Stimulated activated CD8-positive, alpha-beta memory T cell treated with anti-CD3 and anti-CD28 coated beads, Interleukin-7, amount 100 ng/mL, for 48 hours (primary cell): ENCODE results near the gene HM13.
"Not testable (repeated sequence)": the region's sequence is repeated elsewhere in the genome, so short reads cannot be mapped to it uniquely, and the experiment has no call there.

Experiments used
- DNase-seq, 2 donors: peaks; one replicate each; pipeline ENCODE4 v3.0.0-alpha.2; 2020; ENCODE audit warnings: low read depth in 1 of 2; ENCODE audit errors: extremely low read depth in 1 of 2

Gene HM13

DNA sequence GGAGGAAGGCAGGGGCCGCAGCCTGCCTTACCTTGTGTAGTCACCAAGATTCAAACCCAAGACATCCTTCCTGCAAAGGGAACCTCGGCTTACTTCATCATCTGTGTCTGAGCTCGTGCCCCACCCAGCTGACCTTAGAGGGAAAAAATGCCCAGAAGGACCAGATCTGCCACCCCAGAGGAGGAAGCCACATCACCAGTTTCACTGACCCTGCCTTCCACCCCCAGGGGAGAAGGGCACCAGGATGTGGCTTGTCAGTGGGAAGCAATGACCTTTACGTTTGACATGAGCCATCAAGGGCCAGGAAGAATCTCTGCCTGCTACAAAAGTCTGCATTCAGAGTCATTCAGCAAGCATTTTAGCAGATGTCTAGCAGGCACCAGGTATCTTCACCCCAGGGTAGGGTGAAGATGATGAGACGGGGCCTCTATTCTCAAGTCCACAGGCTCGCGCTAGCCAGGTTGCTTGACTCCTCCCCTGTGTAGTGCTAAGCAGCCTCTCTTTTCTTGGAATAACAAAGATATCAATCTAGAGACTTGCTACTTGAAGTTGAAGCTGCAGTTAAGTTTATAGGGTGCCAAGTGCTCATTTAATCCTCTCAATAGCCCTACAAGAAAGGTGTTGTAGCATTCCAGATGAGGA, 28.1 kb downstream of the HM13 start:
- DNase-seq = peak in 1 of 2 donors; percentile 24

- DNase-seq = no peak
These were observed 28.7 kb downstream of the HM13 start for GRCh38 chr20:31542963-31543362.

DNA sequence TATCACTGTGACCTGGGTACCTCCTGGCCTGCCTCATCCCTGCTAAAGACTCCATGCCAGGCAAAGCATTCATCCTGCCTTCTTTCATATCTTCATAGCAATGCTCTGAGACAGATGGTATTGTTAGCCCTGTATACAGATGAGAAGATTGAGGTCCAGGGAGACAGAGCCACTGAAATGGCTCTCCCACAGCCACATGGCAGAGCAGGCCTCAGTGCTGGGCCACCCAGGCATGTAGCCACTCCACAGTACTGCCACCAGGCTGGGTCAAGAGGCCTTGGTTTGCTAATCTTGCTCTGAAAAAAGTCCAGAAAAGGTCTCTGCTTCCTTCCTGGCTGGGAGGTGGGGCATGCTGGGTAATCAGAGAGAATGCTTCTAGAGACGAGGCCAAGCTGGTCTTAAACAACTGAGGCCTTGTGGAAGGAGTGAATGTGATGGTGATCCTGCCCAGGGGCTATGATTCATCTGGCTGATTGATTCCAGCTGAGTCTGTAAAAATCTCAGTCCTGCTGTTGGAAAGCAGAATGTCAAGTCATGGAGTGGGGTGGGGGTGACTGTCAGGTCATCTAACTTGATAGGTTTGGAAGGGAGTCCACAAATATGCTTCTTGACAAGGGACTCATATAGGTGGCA, 29.8 kb downstream of the HM13 start:
- no peak for DNase-seq

- no peak for DNase-seq
These were observed 30.4 kb downstream of the HM13 start for GRCh38 chr20:31544600-31544999.

DNA sequence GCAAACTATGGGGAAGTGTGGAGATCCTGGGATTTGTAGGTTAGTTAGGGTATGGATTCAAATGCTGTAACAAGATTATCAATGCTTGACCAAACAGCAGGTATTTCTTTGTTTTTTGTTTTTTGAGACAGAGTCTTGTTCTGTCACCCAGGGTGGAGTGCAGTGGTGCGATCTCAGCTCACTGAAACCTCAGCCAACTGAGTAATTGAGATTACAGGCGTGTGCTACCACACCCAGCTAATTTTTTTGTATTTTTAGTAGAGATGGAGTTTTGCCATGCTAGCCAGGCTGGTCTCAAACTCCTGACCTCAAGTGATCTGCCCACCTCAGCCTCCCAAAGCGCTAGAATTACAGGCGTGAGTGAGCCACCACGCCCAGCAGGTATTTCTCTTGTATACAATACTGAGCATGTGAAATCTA, 31.4 kb downstream of the HM13 start:
- not testable (repeated sequence) for DNase-seq

DNA sequence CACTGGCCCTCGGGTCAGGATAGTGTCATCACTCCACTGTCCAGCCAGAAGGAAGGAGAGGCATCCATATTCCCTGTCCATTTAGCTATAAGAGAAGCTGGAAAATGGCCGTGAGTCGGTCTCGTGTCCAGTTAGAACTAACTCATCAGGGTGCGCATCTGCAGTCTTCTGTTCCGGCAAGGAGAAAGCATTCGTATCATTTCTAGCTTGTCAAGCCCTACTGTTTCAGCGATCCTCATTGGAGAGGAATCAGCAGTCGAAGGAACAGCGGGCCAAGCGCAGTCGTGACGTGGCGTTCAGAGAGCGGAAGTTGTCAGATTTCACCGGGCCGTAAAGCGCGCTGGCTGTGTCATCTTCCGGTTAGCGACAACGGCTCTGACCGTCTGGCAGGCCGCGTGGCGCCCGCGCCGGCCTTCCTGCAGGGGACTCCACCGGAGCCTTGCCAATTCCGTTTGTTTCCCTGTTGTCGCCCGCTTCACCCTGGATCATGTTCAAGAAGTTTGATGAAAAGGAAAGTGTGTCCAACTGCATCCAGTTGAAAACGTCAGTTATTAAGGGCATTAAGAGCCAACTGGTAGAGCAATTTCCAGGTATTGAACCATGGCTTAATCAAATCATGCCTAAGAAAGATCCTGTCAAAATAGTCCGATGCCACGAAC, 32.9 kb downstream of the HM13 start:
- DNase-seq = peak; percentile 55 to 69

DNA sequence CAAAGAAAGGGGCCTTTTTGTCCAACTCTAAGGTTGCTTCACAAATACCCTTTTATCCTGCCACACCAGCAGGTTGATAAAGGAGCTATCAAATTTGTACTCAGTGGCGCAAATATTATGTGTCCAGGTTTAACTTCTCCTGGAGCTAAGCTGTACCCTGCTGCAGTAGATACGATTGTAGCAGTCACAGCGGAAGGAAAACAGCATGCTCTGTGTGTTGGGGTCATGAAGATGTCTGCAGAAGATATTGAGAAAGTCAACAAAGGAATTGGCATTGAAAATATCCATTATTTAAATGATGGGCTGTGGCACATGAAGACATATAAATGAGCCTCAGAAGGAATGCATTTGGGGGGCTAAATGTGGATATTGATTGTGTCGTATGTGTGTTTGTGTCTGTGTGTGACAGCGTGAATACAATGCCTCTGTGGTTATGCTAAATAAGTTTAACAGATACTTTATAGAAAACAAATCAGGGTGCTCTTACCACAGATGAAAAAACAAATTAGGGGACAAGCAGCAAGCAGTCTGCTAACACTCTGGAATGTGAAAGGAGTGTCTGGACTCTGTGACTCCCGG, 33.6 kb downstream of the HM13 start:
- no peak for DNase-seq

- no peak for DNase-seq
These were observed 34.7 kb downstream of the HM13 start for GRCh38 chr20:31548820-31549512.

GRCh38 chr20:31549513-31549880, 35.3 kb downstream of the HM13 start:
- no peak for DNase-seq

DNA sequence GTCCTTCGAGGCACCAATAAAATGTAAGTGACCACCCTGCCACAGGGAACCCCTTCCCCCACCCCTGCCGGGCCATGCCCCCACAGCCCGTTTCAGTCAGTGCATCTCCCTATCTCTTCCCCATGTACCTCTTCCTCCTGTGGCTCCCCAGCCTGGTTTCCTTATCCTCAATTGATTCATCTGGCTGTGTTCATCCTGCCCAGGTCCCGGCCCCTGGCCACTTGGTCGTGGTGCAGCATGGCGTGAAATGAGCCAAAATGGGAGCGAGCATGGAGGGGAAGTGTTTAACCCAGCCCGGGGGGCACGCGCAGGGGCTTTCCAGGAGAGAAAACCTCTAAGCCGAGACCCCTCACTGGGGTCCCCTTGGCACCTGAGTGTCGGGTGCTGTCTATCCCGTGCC, 35.9 kb downstream of the HM13 start:
- DNase-seq = no peak

DNA sequence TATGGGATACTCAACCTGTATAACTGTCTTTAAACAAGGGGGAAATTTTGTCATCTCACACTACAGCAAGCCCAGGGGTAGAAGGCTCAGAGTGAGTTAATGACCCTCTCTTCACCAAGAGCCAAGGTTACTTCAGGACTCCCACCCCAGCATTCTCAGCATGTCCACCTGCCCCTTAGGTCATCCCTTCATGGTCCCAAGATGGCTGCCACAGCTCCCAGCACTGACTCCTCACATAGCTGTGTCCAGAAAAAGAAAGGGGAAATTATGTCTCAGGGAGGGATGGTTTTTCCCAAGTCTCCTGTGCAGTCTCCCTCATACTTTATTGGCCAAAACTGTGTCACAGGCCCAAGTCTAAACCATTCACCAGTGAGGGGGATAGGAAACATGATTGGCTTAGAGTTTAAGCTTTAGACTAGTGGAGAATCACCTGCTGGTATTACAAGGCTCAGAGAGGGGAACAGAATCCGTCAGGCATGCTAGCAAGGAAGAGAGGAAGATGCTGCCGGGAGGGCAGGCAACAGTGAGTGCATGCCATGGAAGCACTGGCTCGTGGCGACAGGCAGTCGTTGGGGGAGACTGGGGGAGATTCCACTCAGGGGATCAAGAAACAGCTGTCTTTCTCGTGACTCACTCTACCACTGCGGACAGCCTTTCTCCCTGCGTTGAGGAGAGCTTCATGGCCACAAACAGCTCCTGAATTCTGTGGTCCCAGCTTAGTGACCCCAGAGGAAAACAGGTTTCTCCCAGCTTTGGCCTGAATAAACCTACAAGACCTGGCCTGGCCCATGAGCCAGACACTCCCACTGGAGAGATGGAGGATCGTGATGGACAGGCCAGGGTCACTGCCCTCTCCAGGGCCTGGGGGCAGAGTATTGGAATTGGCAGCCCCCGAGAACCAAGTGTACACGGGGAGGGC, 37.2 kb downstream of the HM13 start:
- no peak for DNase-seq

- DNase-seq = no peak
These were observed 41.0 kb downstream of the HM13 start for GRCh38 chr20:31555203-31555775.

GRCh38 chr20:31559704-31560093, 45.5 kb downstream of the HM13 start:
- DNase-seq = no peak

- peak in 1 of 2 donors; percentile 36 for DNase-seq
These were observed 46.0 kb downstream of the HM13 start for GRCh38 chr20:31560094-31560745.

GRCh38 chr20:31560746-31561598, 46.7 kb downstream of the HM13 start:
- no peak for DNase-seq

DNA sequence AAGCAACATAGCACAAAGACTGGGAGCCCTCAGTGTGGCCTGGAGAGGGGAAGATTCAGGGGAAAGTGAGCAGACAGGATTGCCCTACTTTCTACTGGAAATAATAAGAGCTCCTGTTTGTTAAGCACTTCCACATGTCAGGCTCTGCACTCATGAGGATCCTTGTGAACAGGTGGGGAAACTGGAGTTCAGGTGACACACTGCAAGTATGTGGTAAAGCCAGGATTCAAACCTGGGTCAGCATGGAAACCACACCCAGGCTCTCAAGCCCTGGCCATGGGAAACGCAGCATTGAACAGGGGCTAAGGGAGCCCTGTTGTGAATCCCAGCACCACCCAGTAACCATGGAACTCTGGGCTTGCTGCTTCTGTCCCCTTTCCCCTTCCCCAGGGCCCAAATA, 48.0 kb downstream of the HM13 start:
- no peak for DNase-seq

DNA sequence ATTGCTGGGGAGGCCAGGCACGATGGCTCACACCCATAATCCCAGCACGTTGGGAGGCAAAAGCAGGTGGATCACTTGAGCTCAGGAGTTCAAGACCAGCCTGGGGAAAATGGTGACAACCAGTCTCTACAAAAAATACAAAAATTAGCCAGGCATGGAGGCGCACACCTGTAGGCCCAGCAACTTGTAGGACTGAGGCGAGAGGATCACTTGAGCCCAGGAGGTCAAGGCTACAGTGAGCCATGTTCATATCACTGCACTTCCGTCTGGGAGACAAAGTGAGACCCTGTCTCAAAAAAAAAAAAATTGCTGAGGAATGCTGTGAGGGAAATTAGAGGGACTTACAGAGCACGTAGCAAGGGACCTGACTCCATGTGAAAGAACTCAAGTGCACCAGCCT, 50.0 kb downstream of the HM13 start:
- DNase-seq = no peak

DNA sequence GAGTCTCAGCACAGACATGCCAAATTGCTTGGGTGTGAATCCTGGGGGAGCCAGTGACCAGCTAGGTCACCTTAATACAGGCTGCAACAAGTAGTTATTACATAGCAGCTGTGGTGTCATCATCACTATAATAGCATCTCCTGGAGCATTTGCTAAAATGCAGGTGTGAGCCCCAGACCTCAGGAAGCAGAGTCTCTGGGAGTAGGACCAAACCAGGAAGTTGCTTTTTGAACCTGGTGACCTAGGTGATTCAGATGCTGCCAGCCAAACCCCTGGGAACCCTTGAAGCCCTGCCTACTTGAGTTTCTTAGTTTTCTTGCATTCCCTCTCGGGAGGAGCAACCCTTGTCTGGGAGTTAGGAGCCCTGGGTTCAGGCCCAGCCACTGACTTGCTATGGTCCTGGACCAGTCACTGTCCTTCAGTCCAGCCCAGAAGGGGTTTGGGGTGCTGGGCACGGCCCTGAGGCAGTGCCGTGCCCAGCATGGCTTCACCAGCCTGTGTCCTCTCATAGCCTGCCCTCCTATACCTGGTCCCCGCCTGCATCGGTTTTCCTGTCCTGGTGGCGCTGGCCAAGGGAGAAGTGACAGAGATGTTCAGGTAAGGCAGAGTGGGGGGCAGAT, 51.6 kb downstream of the HM13 start:
- no peak for DNase-seq
